Transverse colon (tissue), 3 donors: Measurements from ENCODE around the gene PITPNC1.
"Not testable (repeated sequence)": the region's sequence is repeated elsewhere in the genome, so short reads cannot be mapped to it uniquely, and the experiment has no call there.

Experiments
- CTCF ChIP-seq, 5 experiments: fragments of 200-600 bp in 3 of 5; fragments of 450-650 bp in 2 of 5; sonication (generic) in 3 of 5; IDR thresholded peaks; 1 replicate in 2 of 5; 2 replicates in 3 of 5; pipeline ENCODE4 v1.5.1; 2016 to 2017; ENCODE audit warnings: antibody characterized with exemption in 5 of 5, inconsistent platforms in 3 of 5, mild to moderate bottlenecking in 2 of 5, moderate library complexity in 1 of 5
- POLR2A ChIP-seq: fragments of 450-650 bp; IDR thresholded peaks from one replicate; pipeline ENCODE4 v1.6.1; 2016; ENCODE audit warnings: antibody characterized with exemption, mild to moderate bottlenecking, moderate library complexity

- TF ChIP-seq POLR2A; CTCF (IDR thresholded peaks at IDR 0.05): not testable (repeated sequence)
Measured at GRCh38 chr17:67338353-67338752, 38.7 kb upstream of the PITPNC1 start.
